Tibial nerve (tissue), 4 donors: Measurements from ENCODE around the gene MCRIP1.

Experiments
- CTCF ChIP-seq, 5 experiments: fragments of 200-600 bp in 3 of 5; fragments of 450-650 bp in 2 of 5; sonication (generic) in 3 of 5; IDR thresholded peaks; one replicate each; pipeline ENCODE4 v1.5.1; 2016 to 2019; ENCODE audit warnings: antibody characterized with exemption in 5 of 5, mild to moderate bottlenecking in 3 of 5, moderate library complexity in 2 of 5
- EP300 ChIP-seq, 2 donors: sonication (generic); formaldehyde crosslinking; IDR thresholded peaks; one replicate each; pipeline ENCODE4 v1.6.1; 2017; ENCODE audit warnings: antibody characterized with exemption in 2 of 2, mild to moderate bottlenecking in 1 of 2
- POLR2A ChIP-seq, 2 donors: fragments of 450-650 bp; IDR thresholded peaks; one replicate each; pipeline ENCODE4 v1.6.1; 2017; ENCODE audit warnings: antibody characterized with exemption in 2 of 2, mild to moderate bottlenecking in 2 of 2, moderate library complexity in 2 of 2

GRCh38 chr17:81845361-81845760 is 12.3 kb upstream of the MCRIP1 start:
- TF ChIP-seq CTCF (IDR thresholded peaks at IDR 0.05) (no peak), POLR2A (IDR thresholded peaks at IDR 0.05) (no peak), EP300 (IDR thresholded peaks at IDR 0.05) (no peak)
